Endothelial cell of umbilical vein (primary cell): ENCODE data around the gene GZMM.

Experiments used
- JUN ChIP-seq: IDR thresholded peaks from 2 replicates; pipeline ENCODE4 v1.6.1; 2011; ENCODE audit warnings: borderline replicate concordance, low read depth; ENCODE audit not compliant: insufficient read length, insufficient read depth
- TF ChIP-seq, protein P1 (sequence below), 2 donors: IDR thresholded peaks; 1 replicate in 1 of 2; 2 replicates in 1 of 2; pipeline ENCODE4 v1.5.1; 2011; ENCODE audit warnings: low read length in 2 of 2, mild to moderate bottlenecking in 2 of 2, moderate library complexity in 2 of 2, control low read depth in 1 of 2, inconsistent platforms in 1 of 2, low read depth in 1 of 2; ENCODE audit not compliant: insufficient read depth in 1 of 2; ENCODE audit errors: extremely low read depth in 1 of 2

DNA sequence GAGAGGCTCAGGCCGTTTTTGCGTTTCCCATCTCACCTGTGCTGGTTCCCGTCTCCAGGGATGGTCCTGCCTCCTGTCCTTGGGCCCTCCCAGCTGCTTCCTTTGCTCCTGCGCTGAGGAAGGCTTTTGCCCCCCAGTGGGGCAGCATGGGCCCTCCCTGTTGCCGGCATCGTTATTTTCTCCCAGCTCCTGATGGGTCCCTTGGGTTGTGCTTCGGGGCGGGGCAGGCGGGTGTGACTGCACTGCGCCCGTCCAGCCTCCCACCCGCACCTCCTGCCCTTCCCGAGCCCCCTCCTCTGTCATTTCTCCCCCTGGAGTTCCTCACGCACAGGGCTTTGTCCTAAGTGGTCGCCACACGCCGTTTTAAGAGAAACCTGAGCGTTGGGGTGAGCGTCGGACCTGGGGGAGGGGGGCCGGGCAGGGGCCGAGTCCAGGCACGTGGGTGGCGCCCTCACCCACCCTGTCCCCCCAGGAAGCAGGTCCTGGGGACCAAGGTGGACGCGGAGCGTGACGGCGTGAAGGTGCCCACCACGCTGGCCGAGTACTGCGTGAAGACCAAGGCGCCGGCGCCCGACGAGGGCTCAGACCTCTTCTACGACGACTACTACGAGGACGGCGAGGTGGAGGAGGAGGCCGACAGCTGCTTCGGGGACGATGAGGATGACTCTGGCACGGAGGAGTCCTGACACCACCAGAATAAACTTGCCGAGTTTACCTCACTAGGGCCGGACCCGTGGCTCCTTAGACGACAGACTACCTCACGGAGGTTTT is 2.8 kb upstream of the GZMM start:
- TF ChIP-seq, protein P1, sequence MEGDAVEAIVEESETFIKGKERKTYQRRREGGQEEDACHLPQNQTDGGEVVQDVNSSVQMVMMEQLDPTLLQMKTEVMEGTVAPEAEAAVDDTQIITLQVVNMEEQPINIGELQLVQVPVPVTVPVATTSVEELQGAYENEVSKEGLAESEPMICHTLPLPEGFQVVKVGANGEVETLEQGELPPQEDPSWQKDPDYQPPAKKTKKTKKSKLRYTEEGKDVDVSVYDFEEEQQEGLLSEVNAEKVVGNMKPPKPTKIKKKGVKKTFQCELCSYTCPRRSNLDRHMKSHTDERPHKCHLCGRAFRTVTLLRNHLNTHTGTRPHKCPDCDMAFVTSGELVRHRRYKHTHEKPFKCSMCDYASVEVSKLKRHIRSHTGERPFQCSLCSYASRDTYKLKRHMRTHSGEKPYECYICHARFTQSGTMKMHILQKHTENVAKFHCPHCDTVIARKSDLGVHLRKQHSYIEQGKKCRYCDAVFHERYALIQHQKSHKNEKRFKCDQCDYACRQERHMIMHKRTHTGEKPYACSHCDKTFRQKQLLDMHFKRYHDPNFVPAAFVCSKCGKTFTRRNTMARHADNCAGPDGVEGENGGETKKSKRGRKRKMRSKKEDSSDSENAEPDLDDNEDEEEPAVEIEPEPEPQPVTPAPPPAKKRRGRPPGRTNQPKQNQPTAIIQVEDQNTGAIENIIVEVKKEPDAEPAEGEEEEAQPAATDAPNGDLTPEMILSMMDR (IDR thresholded peaks at IDR 0.05; ENCODE audit: extremely low read depth in 1 of 2, insufficient read depth in 1 of 2, low read depth in 1 of 2, low read length in 2 of 2) = no peak
- TF ChIP-seq JUN = no peak
